TTC549 (cell line): ENCODE measurements around the gene FOXS1.

Experiments
- FAIRE-seq: peaks from 2 replicates; lab custom pipeline; 2012; peaks lifted over from hg19 to GRCh38; lab: Jason Lieb, UNC

The FOXS1 gene

DNA sequence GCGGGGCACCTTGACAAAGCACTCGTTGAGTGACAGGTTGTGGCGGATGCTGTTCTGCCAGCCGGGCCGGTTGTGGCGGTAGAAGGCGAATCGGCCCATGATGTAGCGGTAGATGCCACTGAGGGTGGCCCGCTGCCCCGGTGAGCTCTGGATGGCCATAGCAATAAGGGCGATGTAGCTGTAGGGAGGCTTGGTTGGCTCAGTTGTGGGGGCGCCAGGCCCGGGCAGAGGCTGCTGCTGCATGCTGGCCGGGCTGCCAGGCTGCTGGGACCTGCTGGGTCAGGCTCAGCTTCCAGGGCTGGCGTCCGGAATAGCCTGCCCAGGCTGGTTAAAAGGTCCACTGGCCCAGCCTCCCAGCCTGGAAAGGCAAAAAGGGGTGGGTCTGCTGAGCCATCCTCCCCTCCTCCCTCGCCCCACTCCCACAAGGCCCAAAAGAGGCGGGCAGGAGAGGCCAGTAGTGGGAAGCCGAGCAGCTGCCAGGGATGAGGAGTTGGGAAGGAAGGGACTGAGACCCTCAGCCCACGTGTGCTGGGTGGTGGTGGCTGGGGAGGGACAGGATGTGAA, at the start of gene FOXS1:
FOXS1 (minus strand) TSS at position 305 of the 564 bp plus-strand sequence; CDS start at position 243, 62 bp downstream.
- no peak for FAIRE-seq

DNA sequence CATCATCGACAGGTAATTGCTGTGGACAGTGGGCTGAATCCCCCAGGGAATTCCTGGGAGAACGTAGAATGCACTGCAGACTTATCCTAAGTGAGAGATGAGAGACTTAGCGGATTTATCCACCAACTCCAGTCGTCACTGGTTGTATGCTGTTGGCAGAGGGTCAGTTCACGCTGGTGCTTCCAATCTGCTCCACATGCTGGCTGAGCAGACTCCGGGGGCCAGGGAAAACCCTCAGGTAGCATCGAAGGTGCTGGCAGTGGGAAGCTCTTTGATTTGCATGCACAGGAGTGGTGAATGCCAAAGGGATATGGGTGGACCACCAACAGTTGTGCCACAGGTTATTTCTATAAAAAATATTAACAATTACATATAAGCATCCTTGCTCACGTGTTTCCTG, 45.2 kb upstream of the FOXS1 start:
- FAIRE-seq, result no peak

DNA sequence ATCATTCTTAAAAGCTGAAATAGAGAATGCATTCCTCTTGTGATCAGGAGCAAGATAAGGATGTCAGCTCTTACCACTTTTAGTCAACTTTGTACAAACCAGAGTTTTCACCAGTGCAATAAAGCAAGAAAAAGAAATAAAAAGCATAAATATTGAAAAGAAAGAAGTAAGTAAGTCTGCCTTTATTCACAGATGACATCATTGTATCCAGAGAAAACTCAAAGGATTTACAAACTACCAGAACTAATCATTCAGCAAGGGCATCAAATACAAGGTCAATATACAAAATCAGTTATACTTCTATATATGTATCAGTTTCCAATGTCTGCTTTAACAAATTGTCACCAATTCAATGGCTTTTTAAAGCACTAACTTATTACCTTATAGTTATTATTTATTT, 38.4 kb upstream of the FOXS1 start:
- no peak for FAIRE-seq

DNA sequence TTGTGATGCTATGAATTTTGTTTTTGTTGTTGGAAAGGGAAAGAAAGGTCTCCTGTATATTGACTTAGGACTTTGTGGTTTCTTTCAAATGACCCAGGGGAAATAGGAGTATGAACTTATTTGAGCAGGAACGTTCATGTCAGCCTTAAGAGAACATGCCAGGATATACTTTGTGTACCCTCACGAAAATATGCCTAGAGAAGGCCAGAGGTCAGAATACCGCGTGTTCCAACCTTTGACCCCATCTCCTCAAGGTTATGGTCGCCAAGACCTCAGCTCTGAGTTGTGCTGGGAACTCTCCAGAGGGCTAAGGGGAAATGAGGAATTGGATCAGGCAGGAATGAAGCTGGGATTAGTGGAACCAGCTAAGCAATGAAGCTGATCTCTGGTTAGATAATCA, 36.5 kb upstream of the FOXS1 start:
- no peak for FAIRE-seq

DNA sequence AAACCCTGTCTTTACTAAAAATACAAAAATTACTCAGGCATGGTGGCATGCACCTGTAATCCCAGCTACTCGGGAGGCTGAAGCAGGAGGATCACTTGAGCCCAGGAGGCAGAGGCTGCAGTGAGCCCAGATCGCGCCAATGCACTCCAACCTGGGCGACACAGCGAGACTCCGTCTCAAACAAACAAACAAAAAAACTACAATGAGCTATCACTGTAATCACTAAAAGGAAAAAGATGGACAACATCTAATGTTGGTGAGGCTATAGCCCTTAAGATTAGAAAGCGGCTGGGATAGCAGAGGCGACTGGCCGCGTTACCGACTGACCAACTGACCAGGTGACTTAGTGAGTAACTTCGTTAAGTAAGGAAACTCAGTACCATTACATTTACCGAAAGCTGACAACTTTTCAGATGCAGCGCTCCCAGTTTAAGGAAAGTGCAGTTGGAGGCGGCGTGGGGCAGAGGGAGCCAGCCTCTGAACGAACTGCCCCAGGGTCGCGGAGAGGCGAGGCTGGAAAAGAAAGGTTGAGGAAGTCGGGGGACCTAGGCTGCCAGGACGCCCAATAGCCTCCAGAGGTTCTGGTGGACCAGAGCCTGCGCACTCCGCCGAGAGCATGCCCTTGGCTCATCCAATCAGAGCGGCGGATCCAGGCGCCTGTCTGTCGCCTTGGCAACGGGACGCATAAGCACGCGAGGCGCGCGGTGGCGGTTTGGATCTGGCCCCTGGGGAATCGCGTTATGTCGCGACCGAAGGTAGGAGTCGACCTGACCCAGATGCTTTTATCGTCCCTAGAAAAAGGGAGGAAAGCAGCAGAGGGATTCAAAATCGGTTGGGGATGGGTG, 34.0 kb upstream of the FOXS1 start:
- FAIRE-seq, result no peak

DNA sequence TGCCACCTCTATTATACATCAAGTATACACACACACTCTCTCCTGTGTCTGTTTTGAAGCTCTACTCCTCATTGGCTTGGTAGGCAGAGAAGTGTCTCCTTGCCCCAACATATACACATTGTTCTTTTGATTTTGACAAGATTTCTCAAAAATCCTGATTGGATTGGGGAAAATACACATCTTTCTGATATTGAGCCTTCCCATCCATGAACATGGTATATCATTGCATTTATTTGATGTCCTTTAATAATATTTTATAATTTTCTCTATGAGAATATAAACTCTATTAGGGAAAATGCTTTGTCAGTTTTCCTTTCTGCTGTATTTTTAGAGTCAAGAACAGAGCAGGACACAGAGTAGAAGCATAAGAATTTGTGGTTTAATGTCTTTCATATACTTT, 32.3 kb upstream of the FOXS1 start:
- FAIRE-seq, result no peak

DNA sequence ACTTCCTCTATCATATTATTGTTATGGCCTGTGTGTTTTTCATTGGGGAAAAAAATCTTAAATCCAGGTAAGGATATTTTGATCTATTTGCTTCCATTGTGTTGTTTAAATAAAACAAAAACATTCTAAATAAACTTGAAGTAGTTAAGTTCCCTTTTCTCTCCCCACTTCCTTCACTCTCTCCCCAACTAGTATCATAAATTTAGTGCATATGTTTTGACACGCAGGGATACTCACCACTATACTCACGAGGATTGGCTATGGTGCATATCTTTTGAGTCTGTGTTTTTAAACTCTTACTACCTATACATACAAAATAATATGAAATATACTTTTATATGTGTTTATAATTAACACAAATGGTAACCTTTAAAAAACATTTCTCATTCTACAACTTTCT, 30.3 kb upstream of the FOXS1 start:
- no peak for FAIRE-seq

DNA sequence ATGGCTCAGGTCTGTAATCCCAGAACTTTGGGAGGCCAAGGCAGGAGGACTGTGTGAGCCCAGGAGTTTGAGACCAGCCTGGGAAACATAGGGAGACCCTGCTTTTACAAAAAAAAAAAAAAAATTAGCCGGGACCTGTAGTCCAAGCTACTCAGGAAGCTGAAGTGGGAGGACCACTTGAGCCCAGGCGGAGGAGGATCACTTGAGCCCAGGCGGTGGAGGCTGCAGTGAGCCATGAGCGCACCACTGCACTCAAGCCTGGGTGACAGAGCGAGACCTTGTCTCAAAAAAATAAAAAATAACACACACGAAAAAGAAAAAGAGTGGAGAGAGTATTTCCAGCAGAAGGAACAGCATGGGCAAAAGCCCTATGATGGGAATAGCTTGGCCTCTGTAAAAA, 27.0 kb upstream of the FOXS1 start:
- no peak for FAIRE-seq

DNA sequence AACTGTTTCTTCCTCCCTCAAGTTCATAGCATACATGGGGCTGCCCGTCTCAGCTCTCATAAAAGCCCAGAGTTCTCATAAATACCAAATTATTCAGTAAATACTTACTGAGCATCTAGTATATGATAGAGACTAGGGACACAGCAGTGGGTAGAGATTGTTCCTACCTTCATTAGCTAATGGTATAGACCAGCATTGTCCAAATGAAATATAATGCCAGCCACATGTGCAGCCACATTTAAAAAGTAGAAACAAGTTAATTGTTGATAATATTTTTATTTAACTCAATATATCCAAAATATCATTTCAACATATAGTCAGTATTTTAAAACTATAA, 26.2 kb upstream of the FOXS1 start:
- no peak for FAIRE-seq

DNA sequence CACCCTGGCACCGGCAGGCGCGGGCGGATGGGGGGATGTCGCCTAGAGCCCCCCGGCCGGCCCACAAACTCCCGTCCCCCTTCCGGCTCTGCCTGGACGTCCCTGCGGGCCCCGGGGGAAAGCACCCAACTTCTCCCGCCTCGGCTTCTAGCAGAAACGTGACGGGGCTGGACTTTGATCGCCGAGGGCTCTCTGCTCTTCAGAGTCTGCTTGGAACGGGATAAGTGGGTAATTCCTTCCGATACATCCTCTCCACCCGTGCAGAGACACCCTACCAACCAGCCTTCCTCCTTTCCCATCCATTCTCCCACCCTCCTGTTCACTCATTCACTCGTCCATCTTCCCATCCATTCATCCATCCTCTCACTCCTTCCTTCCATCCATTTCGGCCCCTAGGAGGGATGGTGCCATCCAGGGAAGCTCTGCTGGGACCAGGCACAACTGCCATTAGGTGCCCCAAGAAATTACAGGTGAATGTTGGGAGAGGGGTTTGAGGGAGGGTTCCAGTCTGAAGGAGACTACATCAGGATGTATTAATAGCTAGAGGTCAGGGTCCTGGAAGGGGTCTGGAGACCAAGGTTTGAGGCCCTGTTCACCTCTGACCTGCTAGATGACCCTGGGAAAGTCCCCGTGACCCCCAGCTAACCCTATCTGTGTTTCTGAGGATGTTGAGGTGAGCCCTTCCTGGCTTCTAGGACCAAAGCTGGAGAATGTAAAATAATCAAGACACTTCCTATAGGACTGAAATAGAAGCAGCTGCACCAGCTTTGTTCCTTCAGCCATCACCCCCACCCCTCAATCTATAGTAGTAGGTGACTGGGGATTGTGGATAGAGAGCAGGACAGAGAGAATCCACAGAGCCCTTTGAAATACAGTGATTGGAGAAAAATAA, 25.6 kb upstream of the FOXS1 start:
- no peak for FAIRE-seq

DNA sequence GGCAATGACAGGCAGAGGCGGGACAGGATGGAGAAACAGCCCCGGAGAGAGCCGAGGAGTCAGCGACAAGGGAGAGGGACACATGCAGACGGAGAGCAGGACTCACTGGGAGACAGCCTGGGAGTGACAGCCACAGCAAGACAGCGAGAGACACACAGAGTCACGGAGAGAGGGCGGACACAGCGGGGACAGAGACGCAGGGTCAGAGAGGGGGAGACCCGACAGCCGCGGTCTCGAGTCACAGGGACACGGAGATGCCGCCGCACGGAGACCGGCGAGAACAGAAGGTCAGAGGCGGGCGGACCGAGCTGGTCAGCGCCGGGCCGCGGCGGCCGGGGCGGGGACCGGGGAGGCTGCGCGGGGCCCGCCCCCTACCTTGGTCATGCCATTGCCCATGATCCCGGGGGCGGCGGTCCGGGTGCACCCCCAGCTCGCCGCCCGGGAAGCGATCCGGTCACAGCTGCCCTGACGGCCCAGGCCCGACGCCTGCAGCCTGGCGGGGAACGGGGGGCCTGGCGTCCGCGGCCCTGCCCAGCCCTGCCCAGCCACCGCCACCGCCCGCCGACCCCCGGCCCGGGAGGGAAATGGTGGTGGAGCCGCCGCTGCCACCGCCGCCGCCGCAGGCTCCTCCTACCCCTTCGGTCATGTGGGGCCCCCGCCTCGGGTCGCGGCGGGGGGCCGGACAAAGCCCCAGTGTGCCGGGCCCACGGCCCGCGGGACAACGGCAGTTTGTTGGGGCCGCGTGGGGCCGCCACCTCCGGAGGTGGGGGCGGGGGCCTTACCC, 24.7 kb upstream of the FOXS1 start, which contains the start of the genes DUSP15 and TTLL9:
DUSP15 (minus strand) TSS at position 586 of the 784 bp plus-strand sequence; CDS start at position 396, 190 bp downstream.
TTLL9 (plus strand) TSS at position 693 of the 784 bp plus-strand sequence. CDS start 493 bp downstream, outside the sequence.
- no peak for FAIRE-seq

DNA sequence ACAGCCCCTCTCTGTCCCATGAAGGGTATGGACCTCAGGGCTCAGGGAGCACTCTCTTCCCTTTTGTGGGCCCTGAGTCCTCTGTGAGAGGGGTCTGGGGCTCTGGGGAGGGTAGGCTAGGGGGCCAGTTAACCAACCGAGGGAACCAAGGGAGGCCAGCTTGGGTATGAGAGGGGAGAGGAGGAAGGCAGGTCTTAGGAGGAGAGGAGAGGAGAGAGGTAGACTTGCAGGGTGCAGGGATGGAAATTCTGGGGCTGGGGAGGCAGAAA, 24.2 kb upstream of the FOXS1 start:
- FAIRE-seq, result no peak

DNA sequence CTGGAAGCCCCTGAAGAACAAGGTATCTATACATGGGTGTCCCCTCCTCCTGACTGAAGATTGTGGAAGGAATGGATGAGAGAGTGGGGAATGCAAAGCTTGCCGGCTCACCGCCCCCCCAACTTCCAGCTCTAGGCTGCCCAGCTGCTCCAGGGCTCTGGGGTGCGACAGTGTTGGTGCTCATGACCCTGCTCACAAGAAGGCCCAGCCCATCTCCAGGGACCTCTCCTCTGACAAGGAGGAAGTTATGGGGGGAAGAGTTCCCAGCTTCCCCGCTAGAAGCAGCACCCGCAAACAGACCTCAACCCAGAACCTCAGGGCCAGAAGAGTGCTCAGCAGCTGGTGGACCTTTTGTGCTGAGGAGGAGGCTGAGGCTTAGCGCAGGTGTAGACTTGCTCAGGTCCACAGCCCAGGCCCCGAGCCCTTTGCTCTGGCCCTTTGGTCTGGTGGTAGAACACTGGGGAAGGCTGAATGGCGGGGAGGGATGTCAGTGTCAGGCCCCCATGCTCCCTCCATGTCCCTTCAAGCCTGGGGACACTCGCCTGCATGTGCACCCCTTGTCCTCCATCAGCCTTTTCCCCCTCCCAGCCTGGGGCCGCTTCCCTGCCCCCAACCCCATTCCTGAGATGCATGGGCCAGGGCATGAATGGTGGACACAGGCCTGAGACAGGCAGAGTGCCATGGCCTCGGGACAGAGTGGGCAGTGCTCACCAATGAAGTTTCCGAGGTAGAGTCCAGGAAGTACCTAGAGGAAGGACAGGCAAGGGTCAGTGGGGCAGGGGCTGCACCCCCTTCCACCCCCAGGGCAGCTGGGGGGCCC, 23.7 kb upstream of the FOXS1 start:
- FAIRE-seq, result no peak

DNA sequence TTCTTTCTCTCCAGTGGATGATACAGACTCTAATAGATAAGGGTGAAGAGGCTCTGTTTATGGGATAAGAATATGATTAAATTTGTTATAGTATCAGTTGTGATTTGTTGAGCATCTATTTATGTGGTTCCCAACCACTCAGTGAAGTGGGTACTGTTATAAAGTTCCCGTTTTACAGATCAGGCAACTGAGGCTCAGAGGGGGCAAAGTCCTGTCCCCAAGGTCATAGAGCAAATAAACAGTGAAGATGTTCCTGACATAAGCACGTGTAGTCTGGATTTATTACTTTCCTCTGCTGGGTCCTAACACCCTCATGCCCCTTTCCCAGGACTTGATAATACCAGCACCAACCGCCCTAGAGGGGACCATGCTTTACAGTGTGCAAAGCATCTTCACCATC, 20.8 kb upstream of the FOXS1 start:
- FAIRE-seq, result no peak

DNA sequence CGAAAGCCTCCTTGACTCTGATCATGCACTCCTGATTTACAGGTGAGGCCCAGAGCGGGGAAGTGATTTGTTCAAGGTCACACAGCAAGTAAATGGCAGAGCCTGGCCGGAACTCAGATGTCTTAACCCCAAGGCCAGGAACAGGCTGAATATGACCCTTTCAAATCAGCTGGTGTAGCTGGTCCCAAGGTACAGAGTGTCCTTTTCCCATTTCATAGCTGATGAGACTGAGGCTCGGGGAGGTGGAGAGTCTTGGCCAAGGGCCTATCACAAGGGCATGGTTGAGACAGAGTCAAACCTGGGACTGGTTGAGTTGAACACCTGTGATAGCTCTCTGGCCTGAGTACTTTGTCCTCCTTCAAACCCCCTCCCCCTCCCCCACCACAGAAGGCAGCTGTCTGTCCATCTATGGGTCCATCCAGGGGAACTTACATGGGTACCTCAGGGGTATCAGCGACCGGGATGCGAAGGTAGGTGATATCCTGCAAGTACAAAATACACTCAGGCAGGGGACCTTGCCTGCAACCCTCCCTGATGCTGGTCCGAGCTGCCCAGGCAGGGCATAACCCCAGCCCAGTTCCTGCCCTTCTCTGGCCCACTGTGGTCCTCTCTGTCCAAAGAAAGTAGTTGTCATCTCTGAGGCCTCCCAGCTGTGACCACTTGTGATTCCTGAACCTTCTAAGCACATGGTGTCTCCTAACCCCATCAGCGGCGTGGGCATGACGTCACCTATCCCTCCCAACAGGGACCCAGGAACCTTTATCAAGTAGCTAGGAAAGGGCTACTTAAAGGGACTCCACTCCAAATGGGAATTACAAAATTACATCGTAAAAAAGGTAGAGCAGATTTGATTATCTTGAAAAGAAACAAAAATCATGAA, 19.4 kb upstream of the FOXS1 start:
- FAIRE-seq, result no peak

DNA sequence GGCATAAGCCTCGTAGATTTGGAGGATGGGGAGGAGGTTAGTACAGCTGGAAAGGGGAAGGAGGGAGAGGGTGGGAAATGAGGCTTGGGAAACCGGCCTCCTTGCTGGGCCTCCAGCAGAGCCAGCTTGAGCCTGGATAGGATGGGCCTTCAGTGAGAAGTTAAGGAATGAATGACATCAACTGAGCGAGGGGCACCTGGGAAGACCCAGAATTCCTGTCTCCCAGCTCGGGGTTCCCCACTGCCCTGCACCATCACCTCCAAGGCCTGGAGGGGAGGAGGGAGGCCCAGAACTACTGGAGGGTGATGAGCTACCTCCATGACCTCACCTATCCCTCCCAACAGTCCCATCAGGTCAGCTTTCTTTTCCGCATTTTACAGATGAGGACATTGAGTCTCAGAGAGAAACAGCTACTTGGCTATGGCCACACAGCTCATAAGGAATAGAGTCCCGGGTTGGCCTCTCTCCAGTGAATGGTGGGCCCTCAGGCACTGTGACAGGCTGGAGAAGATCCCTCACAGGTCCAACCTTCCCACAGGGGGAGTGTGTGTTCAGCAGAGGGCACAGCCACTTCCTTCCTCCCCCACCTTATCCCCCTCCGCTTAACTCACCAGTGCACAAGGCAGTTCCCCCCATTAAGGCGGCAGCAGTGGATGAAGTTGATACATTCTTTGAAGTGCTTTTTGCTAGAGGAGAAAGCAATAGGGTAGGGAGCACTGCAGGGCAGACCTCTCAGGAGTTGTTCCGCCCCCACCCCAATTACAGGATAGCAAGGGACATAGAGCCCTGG, 18.1 kb upstream of the FOXS1 start:
- no peak for FAIRE-seq

DNA sequence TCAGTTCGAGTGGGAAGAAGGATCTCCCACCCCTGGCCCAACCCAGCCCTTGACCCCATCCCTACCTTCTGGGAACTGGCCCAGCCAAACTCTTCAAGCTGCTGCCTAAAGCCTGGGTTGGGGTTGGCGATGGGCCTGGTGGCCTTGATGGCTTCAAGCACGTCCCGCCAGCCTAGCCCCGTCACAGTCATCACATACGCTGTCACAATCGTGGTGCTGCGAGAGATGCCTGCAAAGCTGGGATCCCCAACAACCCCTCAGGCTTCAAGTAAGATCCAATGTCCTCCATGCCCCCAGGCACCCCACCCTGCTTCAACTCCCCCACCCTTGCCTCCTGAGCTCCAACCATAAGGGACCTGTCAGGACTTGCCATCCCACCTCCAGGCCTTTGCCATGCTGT, 17.1 kb upstream of the FOXS1 start:
- no peak for FAIRE-seq

DNA sequence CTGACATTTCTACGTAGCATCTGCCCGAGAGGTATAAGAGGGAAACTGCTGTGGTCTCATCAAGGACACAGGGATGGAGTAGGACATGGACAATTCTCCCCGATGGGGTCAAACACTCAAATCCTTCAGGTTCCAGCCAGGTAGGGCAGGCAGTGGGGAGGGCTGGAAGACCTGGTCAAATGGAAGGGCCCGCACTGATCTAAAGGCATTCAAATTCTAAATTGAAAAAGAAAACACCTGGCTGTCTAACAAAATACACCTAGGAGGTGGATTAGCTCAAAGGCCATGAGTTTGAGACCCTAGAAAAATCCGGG, 16.7 kb upstream of the FOXS1 start:
- FAIRE-seq, result no peak

DNA sequence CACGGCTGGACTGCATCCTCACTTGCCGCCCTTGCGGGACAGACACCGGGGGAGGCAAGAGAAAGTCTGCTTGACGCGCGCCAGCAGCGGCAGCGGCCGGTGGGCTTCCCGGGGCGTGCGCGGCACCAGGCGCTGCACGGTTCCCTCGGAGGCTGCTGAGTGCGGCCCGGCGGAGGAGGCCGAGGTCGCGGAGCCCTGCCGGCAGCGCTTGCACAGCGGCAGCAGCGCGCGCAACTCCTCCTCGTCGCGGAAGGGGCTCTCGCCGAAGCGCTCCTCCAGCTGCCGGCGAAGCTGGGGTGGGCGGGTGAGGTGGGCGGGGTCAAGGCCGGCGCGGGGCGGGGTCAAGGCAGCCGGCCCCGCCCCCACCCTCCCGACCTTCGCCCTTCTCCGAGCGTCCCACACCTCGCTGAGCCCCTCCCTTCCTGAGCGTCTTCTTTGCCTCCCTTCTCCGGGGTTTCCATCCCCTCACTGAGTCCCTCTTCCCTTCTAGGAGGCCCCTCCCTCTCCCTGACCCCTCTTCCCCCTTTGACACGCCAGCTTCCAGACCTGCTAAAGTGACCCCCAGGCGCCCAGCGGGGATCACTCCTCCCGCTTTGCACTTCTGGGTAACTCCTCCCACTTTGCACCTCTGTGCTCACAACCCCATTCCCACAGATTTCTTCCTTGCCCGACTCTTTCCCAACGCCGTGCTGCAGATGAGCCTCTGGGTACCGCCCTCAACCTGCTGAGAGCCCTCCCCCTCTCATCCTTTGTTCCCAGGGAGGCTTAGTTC, 16.2 kb upstream of the FOXS1 start:
- no peak for FAIRE-seq
